Bronchus fibroblast of lung (primary cell): ENCODE data around the gene IGF1R. TPM values are rescaled to one million over a fixed set of nuclear protein-coding genes. Genes with fewer than 3 reads are reported as not detected.

Source experiments
- total RNA-seq: library from RNA; depleted of rRNA; stranded (reverse); fragments of >200 nt; gene quantifications from 2 replicates; pipeline ENCODE4 v1.2.3, GENCODE V29; 2015

IGF1R gene
- total RNA-seq = 11.9 and 15.0 TPM in 2 replicates

DNA sequence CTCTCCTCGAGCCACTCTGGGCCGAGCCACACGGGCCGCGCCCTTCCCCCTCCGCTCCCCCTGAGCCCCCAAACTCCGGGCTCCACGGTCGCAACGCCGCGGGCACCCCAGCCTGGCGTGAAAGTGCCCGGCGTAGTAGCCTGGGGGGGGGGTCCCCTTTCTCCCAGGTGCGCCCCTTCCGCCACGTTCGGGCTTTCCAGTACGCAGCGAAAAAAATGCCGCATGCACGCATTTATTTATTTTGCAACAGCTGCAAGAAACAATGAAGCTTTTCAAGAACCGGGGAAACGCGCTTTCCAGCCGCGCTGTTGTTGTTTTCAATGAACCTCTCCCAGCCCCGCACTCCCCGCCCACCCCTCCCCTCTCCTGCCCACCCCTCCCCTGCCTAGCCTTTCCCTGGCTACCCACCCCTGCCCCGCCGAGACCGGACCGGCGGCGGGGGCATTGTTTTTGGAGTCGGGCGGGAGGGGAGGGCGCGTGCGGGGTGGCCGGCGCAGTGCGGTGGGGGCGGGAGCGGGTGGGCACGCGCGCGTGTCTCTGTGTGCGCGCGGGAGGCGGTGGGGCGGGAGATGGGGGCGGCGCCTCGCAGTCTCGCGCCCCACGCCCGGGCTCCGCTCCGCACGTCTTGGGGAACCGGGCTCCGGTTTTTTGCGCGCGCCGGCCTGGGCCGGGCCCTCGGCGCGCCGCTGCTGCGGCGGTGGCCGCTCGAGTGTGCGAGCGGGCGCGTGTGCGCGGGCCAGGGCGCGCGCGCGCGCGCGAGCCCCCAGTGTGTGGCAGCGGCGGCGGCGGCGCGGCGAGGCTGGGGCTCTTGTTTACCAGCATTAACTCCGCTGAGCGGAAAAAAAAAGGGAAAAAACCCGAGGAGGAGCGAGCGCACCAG is at the start of gene IGF1R:
TSS of gene IGF1R (plus strand) at position 766 of the 880 bp plus-strand sequence. CDS start 1,043 bp downstream, outside the sequence.

